T-helper 2 cell (primary cell): Measurements from ENCODE around the gene BLOC1S4.

Experiments used
- DNase-seq, 5 experiments: peaks; one replicate each; pipeline versions ENCODE4 v3.0.0 to v3.0.0-alpha.2; 2012 to 2022

The BLOC1S4 gene

DNA sequence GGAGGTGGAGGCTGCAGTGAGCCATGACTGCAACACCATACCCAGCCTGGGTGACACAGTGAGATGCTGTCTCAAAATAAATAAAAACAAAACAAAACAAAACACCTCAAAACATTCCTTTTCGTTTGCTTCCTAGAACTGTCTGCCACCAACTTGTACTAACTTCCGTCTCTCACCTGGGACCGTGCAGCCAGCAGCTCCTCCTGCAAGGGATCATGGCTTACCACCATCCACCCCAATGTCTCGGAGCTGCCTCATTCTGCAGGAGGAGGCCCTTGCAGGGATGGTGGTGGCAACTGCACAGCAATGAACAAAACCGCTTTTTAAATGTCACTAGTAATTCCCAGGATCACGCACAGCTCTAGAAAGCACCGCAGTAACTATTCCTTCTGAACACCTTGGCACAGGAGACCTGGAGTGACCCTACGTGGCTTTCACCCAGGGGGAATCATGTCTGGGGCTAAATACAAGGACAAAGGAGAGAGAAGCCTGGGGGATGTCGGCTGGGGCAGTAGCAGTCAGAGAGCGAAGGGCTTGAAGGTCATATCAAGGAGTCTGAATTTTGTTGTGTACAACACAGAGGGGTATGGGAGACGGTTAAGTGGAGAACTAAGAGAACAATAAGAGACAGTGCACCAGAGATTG lies 49.1 kb downstream of the BLOC1S4 start:
- DNase-seq = no peak

DNA sequence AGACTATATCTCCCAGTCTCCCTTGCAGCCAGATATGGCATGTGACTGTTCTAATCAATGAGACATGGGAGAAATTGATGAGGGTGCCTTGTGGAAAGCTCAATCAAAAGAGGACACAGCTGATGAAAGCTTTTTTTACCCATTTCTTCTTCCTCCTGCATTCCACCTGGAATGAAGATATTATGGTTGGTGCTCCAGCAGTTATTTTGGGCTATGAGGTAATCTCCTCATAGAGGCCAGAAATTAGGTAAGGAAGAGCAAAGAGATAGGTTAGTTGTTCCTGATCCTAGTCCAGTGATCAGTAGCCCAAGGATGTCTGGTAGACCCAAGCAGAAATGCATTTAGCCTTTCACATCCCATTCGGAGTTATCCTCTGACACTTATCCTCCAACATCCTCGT lies 49.7 kb downstream of the BLOC1S4 start:
- DNase-seq = no peak
